Measurements from ENCODE around the gene NEAT1.

NEAT1 gene

DNA sequence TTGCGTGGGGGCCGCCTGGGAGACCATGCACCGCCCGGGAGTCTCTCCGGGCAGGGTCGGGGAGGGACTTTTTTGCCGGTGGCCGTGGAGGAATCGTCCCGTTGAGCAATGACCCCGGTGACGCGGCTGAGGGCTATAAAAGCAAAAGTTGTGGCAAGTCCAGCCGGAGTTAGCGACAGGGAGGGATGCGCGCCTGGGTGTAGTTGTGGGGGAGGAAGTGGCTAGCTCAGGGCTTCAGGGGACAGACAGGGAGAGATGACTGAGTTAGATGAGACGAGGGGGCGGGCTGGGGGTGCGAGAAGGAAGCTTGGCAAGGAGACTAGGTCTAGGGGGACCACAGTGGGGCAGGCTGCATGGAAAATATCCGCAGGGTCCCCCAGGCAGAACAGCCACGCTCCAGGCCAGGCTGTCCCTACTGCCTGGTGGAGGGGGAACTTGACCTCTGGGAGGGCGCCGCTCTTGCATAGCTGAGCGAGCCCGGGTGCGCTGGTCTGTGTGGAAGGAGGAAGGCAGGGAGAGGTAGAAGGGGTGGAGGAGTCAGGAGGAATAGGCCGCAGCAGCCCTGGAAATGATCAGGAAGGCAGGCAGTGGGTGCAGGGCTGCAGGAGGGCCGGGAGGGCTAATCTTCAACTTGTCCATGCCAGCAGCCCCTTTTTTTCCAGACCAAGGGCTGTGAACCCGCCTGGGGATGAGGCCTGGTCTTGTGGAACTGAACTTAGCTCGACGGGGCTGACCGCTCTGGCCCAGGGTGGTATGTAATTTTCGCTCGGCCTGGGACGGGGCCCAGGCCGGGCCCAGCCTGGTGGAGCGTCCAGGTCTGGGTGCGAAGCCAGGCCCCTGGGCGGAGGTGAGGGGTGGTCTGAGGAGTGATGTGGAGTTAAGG is at the start of gene NEAT1:
Gene NEAT1, plus strand, starts transcription at position 166 of the 883 bp plus-strand sequence.
- DNase-seq: peak; percentile 96

DNA sequence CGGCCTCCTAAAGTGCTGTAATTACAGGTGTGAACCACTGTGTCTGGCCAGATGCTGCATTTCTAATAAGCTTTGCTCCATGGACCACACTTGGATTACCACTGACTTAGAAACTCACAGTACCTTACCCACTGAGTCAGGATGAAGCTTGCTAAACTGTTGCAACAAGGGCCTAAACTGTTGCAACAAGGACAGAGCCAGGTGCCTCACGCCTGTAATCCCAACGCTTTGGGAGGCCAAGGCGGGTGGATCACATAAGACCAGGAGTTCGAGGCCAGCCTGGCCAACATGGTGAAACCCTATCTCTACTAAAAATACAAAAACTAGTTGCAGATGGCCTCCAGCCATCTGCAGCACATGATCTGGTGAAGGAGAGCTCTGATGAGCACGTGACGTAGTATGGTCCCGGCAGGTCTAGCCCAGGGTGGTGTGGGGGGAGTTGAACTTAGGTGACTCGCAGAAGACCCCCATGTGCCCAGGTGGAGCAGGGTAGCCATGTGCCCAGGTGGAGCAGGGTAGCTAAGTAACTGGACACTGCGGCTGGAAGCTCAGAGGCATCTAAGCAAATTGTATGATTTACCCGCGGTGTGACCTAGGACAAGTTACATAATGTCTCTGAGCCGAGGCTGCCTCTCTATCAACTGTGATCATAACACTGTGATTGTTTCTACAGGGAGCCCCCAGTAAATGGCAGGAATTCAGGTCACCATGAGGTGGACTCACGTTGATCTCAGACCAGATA is 48.6 kb upstream of the NEAT1 start:
- DNase-seq: no peak

DNA sequence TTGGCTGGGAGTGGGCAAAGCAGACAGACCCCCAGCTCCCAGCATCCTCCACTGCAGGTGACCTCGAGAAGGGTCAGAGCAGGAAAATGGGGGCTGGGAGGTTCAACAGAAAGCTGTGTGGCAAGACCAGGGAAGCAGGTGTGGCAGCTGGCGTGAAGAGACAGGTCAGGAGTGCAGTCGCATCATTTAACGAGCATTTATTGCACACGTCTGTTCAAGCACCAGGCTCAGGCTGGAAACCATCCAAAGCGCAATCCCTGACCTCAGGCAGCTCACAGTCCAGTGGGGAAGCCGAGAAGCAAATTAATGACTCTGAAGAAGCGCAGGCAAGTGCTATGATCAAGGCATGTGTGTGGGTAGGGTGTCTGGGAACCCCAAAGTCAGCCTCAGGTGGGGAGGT is 47.6 kb upstream of the NEAT1 start:
- no peak for DNase-seq

DNA sequence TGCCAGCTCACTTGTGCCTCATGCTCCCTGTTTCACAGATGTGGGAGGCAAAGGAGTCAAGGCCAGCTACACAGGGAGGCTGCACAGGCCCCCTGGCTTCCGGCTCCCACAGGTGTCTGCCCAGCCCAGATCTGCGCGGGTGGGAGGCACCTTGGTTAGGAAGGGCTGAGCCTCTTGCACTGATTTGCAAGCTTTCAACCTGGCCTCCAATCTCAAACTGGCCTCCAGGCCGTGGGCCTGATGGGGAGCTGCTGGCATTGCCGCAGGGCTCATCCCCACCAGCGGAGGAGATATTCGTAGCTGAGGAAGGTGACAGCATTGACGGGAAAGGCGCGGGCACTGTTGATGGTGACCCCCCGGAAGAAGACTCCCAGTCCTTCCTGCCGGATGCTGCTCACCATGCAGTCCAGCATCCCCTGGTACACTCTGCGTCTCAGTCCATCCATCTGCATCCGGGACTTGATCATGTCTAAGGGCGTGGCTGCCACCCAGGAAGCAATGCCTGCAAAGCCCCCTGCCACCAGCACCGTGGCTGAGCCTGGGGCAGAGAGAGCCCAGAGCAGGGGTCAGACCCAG is 46.4 kb upstream of the NEAT1 start:
- no peak for DNase-seq

DNA sequence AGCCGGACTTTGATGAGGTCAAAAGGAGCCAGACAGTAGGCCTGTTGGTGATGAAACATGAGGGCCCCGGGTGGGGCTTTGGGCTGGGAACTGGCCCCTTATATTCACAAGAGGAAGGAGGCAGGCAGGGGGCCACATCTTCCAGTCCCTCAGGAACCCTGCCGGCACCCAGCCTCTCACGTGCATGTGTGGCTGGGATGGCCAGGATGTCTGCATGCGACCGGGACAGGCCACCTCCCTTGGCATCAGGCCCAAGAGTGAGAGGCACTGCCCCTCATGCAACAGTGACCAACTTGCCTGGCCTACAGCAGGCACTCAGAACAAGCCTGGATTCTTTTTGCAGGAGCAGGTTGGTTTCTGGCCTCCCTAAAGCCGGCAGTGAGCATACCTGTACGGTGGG is 45.6 kb upstream of the NEAT1 start:
- no peak for DNase-seq

DNA sequence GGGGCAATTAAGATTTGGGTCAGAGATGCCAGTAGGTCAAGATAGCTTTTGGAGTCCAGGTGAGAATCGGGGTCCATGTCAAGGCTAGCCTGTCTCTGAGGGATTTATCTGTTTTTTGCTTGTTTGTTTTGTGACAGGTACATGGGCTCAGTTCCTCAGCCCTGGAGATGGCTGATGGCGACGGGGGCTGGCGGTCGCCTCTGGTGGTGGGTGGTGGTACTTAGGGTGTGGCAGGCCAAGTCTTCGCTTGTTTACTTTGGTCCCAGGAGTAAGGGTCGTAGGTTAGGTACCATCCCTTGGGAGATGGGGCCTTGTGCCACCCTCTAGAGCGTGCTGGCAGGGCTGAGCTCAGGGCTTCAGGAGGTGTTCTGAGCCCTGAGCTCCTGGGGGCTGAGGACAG is 44.8 kb upstream of the NEAT1 start:
- DNase-seq: no peak

DNA sequence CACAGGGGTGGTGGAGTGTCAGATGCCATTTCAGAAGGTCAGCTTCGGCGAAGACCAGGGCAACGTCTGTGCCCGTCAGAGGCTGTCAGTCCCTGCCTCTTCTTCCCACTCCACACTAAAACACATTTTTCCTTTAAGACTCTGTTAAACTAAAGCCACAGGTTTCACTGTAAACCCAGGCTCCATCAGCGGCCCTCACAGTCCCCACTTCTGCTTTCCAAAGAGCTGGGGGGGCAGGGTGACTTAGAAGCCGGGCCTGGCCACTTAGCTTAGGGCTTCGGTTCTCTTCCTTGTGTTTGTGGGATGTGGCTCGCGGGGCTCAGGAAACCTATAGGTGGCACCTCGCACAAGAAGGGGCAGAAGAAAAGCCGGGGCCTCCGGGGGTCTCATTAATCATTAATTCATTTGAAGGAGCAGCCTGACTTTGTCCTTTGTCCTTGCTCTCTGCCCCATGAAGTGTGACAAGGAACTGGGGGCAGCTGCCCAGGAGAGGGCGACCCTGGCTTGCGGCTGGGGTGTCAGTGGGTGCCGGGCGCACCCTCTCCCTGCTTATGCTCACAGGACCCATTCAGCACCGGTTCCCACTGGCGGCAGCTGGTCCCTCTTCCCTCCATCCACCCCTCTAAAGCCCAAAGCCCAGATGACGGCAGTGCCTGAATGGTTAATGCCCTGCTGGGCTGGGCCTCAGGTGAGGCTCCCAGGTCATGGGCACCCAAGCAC is 44.2 kb upstream of the NEAT1 start:
- no peak for DNase-seq

DNA sequence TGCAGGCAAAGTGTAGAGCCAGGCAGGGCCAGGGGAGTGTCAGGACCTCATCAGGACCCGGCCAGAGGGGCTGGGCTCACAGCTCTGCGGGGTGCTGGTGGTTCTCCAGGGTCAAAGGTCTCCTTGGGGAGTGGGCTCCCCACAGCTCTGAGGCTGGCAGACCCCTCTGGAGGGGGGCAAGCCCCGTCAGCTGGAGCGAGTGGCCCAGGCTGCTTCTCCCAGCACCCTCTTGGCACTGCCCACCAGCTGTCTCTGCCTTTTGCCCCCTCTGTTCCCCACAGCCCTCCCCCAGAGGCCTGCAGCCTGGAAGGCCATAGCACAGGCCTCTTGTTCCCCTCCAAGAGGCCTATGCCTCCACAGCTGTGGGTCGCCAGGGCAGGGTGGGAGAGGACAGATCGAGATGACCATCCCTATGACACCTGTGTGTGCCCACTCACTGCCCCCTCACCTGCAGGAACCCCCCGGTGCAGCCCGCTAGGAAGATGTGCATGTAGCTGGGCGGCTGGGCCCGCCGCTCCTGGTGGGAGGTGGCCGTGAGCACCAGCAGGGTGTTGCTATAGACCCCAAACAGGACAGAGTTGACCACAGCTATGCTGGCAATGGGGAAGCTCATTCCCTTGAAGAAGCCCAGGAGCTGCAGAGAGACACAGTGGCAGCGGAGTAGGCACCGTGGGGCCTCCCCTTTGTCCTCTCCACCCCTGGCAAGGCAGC is 43.5 kb upstream of the NEAT1 start:
- DNase-seq: no peak

DNA sequence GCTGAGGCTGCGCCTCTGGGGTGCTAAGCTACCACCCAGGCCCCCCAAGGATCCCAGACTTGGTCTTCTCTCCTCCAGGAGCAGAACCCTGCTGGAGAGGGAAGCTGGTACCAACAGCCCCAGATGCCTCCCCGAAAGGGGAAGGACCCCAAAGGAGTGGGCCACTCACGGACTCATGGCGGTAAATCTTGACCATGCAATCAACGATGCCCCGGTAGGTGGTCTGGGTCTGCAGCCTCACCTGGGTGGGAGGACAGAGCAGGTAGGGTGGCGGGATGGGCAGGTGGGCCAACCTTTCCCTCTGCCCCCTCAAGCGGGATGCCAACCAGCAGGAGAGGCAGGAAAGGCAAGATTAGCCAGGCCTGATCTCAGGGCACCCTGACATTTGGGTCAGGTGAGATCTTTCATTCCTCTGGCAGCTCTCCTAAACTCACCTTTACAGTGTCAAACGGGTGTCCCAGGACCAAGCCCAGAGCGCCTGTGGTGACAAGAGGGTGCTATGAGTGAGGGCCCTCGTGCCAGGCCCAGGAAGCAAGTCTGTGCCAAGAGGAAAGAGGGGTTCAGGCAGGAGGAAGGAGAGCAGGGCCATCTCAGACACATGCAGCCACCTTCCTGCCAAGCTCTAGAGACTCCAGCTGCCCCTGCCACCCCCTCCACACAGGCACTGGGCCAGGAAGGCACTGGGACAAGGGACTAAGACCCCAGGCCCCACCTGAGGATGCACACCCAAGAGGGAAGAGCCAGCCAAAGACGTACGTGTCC is 42.7 kb upstream of the NEAT1 start:
- DNase-seq: no peak

DNA sequence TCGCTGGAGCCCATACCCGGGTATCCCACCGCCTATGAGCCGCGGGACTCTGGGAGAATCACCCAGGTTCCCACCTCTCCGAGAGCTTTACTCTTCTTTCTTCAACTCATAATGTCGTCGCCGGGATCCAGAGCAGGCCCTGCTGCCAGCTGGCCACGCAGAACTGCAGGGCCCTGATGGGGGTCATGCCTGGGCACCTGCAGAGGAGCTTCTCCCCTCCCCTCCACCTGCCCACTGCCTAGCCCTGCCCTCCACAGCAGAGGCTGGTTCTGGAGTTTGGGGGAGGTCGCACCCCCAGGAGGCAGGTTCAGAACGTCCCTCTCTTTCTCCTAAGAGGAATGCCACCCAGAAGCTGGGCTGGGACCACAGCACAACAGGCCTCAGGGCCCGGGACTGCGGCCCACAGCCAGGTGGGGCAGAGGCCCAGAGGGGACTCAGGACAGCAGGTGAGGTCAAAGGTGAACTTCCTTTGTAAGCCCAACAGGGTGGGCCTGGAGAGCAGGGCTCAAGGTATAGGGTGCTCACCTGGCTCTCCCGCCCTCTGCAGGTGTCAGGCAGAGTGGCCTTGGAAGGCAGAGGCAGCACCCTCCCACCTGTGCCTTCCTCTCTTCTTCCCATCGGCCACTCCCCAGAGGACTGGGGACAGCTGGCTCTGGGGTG is 42.0 kb upstream of the NEAT1 start:
- DNase-seq: no peak

DNA sequence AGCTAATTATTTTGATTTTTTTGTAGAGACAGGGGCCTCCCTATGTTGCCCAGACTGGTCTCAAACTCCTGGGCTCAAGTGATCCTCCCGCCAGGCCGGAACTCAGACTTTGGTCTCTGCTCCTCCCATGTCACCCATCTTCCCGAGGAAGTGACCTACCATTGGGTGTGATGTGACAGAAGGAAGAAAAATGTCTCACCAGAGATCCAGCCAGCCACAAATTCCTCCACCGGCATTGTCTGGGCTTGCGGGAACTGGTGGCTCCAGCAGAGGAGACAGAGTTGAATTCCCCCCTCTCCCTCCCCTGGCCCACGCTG is 40.9 kb upstream of the NEAT1 start:
- no peak for DNase-seq

DNA sequence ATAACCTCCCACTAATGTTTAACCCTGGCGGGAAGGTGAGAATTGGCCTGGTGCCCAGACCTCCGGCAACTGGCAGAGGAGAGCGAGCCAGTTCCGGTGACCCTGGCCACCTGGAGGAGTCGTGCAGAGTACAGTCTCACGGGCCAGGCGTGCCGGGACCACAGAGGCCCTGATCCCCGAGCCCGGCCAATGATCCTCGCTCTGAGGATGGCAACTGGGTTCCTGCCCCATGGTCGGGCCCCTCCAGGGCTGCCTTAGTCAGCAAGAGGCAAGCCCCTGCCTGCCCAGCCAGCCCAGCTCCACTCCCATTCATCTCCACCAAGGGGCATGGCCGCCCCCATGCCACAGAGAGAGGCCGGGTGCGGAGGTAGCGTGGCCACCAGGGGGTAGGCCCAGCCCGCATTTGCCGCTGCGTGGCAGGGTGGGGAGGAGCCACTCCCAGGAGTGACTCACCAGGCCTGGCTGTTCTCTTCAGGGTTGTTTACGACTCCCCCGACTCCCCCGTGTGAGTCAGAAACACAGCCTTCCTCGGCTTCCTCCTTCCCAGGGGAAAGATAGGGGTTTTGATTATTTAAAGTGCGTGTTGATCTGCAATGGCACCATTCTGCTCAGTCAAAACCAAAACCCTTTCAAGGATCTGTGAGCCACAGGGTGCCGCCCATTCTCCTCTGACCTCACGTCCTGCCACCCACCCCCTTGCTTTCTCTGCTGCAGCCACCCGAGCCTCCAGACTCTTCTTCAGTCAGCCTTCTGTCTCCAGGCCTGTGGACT is 40.4 kb upstream of the NEAT1 start, which contains the start of gene SLC25A45:
Gene SLC25A45, minus strand, starts transcription at position 614 of the 771 bp plus-strand sequence. CDS start 695 bp downstream, outside the sequence.
- peak; percentile 95 for DNase-seq

DNA sequence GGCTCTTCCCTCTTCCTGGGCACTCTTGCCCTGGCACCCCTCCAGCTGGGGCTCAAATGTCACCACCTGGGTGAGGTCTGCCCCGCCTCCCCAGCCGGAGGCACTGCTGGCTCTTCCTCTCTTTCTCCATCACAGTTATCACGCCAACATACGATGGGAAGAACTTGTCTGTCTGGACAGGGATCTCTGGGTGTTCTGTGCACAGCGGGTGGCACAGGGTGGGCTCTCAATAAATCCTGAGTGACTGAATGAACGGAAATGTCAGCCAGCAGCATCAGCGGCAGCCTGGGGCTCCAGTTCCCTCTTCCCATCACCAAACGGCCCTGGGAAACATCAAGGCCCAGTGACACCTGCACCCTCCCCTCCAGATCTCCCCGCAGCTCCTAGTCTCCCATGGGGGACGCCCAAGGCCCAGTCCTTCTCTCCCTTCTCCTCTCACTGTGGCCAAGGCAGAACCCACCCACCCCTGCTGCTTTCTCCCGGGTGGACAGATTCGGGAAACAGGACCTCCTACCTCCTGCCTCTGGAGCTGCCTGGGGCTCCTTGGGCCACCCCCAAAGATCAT is 39.7 kb upstream of the NEAT1 start:
- no peak for DNase-seq

DNA sequence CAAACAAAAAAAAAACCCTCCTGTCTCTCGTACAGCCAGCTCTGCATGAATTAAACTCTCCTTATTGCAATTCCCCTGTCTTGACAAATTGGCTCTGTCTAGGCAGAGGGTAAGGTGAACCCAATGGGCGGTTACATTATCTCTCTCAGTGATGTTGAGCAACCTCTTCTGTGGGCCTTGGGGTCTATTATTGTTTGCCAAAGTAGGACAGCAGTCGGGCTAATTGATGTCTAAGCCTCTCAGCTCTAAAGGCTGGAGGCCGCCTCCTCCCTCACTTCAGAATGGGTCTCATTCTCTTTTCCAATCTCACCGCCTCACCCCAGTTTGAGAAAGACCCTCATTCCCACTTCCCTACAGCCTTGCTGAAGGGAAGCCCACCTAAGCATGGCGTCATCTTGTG is 38.8 kb upstream of the NEAT1 start:
- DNase-seq: no peak

DNA sequence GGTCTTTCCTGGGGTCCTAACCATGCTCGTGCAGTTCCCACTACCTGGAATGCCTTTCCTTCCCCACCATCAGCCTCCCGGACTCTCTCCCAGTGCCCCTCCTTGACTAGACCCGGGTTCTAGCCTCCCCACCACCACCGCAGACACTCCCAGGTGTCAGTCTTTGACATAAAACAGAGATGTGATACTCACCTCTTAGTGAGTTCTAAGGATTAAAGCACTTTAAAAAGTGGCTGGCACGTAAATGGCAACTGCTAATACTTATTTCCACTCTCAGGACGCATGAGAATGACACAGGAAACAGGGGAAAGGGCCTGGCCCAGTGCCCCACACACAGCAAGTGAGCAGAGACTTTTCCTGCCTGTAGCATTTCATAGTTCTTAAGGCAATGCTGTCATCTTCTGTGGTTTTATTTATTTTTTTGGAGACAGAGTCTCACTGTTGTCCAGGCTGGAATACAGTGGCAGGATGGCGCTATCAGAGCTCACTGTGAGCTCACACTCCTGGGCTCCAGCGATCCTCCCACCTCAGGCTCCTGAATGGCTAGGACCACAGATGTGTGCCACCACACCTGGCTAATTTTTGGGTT is 38.2 kb upstream of the NEAT1 start:
- DNase-seq: peak; percentile 28

DNA sequence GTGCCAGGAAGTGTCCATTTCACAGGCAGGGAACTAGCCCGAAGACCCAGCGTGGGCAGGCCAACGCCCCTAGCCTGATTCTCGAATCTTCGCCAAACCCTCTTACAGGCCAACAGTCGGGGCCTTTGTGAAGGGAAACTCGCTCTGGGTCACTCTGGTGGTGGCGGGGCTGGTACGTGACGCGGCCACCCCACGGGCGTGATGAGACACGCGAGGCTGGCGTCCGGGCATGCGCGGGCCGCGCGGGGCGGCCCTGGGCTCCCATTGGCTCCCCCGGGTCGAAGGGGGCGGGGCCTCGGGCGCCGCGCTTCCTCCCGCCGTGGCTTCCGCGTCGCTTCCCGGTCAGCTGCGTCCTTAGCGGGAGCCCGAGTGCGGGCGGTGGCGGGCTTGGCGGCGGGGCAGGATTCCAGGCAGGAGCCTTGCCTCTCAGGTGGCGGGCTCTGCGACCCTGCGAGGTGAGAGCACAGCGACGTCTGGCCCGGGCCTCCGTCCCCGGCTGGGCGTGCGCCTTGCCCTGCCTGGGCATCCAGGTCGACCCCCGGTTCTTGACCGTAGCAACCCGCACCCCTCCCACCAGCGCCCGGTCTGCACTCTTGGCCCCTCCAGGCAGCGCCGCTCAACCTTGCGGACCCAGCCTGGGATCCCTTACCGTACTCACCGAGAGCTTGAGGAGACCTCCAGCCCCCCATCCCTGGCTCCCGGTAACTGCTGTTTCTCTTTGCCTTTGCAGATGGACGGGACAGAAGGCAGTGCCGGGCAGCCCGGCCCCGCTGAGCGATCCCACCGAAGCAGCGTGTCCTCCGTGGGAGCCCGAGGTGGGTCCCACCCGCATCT is 36.1 kb upstream of the NEAT1 start, which contains the start of gene FRMD8:
Gene FRMD8, plus strand, starts transcription at position 331 of the 834 bp plus-strand sequence. Its CDS starts 400 bp downstream, at position 731.
- DNase-seq: peak; percentile 87

DNA sequence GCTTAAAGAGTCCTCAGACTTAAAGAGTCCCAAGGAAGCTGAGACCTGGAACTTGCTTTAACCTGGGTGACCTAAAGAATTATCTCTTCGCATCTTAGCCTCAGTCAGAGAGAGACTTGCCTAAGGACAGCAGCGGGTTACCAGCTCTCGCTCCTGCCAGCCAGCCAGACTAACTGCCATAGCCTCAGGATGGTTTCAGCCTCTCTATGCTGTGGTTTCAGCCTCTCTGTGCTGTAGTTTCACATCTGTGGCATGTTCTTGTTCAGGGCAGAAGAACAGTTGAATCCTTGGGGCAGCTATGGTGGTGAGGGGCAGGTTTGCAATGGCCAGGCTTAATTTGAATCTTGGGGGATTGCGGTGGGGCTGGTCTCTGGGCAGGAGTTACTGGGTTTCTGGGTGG is 33.9 kb upstream of the NEAT1 start:
- no peak for DNase-seq

DNA sequence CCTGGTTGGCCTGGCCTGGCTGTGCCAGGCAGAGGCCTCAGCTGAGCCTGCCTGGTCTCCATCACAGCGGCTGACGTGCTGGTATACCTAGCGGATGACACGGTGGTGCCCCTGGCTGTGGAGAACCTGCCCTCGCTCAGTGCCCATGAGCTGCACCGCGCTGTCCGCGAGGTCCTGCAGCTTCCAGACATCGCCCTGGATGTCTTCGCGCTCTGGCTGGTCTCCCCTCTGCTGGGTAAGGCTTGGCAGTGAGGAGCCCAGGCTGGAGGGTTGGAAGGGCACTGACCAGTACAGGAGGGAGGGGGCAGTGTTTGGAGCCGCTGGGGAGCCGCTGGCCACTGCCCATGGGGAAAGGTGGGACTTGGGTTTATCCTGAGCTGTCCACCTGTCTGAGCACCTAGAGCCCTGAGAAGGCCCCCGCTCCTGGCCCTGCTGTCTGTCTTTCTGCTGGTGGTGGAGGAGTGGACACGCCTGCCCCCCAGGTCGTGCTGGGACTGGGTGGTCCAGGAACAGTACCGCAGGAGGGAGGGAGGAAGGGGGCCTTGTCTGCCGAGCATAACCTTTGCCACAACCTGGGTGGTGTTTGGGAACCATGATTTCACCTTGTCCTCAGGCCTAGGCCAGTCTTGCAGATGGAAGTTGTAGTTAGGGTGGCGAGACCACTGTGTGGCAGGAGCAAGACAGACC is 33.2 kb upstream of the NEAT1 start:
- no peak for DNase-seq
